ENCODE results near the gene MRPL48. TPM values are rescaled to one million over a fixed set of nuclear protein-coding genes. Genes with fewer than 3 reads are reported as not detected.
"Not testable (repeated sequence)": the region's sequence is repeated elsewhere in the genome, so short reads cannot be mapped to it uniquely, and the experiment has no call there.

The MRPL48 gene
- total RNA-seq = 10 to 100 TPM; 59.5 to 61.8 TPM

- ChIA-PET POLR2A (interaction anchor here (0.6 to 1.6 kb wide), 7 partner anchors 8 to 1037 kb away, joined by 3 to 11 read pairs (median 7); partner anchors contain the start of gene RAB6A), CTCF (interaction anchor here (0.6 to 2.1 kb wide), 2 partner anchors 9 to 82 kb away, joined by 3 to 15 read pairs; no protein-coding TSS in a partner anchor)
Observed at GRCh38 chr11:73787643-73788558, at the start of gene MRPL48. Gene MRPL48, plus strand, starts transcription at chr11:73787874. Its CDS starts 98 bp downstream, at chr11:73787972.

- CTCF ChIA-PET = no interaction called here
- POLR2A ChIA-PET = no interaction called here
Observed at GRCh38 chr11:73743045-73743444, 44.6 kb upstream of the MRPL48 start.

- POLR2A ChIA-PET = no interaction called here
- CTCF ChIA-PET = interaction anchor here (0.9 kb wide), 1 partner anchor 179 kb away, joined by 3 read pairs; no protein-coding TSS in a partner anchor
Observed at GRCh38 chr11:73746701-73747100, 41.0 kb upstream of the MRPL48 start.

DNA sequence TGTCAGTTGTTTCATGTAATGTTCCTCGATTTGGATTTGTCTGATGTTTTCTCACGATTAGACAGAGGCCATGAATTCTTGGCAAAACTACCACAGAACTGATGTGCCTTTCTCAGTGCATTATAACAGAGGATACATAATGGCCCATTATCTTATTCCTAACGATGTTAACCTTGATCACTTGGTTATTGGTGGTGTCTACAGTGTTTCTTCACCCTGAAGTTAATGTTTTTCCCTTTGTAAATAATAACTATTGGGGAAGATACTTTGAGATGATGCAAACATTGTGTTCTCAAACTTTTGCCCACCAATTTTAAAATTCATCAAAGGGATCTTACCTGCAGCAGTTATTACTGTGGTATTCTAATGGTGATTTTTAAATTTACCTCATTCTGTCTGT lies 39.9 kb upstream of the MRPL48 start:
- CTCF ChIA-PET = interaction anchor here (0.6 to 0.7 kb wide), 2 partner anchors 429 to 575 kb away, joined by 3 to 5 read pairs; no protein-coding TSS in a partner anchor

GRCh38 chr11:73748300-73748699 lies 39.4 kb upstream of the MRPL48 start:
- ChIA-PET CTCF (interaction anchor here (0.6 kb wide), 1 partner anchor 429 kb away, joined by 5 read pairs; no protein-coding TSS in a partner anchor), POLR2A (no interaction called here)

More for the DNA sequence above, 39.9 kb upstream of the MRPL48 start:
- POLR2A ChIA-PET = no interaction called here

GRCh38 chr11:73749118-73749517 lies 38.6 kb upstream of the MRPL48 start:
- POLR2A ChIA-PET = no interaction called here
- CTCF ChIA-PET = no interaction called here

- CTCF ChIA-PET = interaction anchor here (1.5 kb wide), 1 partner anchor 105 kb away, joined by 5 read pairs; no protein-coding TSS in a partner anchor
- POLR2A ChIA-PET = no interaction called here
Observed at GRCh38 chr11:73750228-73750627, 37.4 kb upstream of the MRPL48 start.

GRCh38 chr11:73750862-73751261 lies 36.8 kb upstream of the MRPL48 start:
- POLR2A ChIA-PET = not testable (repeated sequence)
- CTCF ChIA-PET = interaction anchor here (1.5 kb wide), 1 partner anchor 105 kb away, joined by 5 read pairs; no protein-coding TSS in a partner anchor

DNA sequence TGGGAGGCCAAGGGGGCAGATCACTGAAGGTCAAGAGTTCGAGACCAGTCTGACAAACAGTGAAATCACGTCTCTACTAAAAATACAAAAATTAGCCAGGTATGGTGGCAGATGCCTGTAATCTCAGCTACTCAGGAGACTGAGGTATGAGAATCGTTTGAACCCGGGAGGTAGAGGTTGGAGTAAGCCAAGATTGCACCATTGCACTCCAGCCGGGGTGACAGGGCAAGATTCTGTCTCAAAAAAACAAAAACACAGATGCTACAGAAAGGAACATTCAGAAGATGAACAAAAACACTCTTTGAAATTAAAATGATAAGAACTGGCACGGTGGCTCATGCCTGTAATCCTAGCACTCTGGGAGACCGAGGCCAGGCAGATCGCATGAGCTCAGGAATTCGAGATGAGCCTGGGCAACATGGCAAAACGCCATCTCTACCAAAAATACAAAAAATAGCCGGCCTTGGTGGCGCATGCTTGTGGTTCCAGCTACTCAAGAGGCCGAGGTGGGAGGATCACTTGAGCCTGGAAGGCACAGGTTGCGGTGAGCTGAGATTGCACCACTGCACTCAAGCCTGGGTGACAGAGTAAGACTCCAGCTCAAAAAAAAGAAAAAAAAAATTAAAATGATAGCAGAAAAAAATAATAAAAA lies 35.3 kb upstream of the MRPL48 start:
- CTCF ChIA-PET = interaction anchor here (0.7 kb wide), 1 partner anchor 25 kb away, joined by 3 read pairs; no protein-coding TSS in a partner anchor
- POLR2A ChIA-PET = interaction anchor here (0.6 kb wide), 1 partner anchor 445 kb away, joined by 3 read pairs; no protein-coding TSS in a partner anchor

- POLR2A ChIA-PET = interaction anchor here (0.6 kb wide), 1 partner anchor 446 kb away, joined by 3 read pairs; no protein-coding TSS in a partner anchor
- CTCF ChIA-PET = interaction anchor here (0.7 kb wide), 1 partner anchor 25 kb away, joined by 3 read pairs; no protein-coding TSS in a partner anchor
Observed at GRCh38 chr11:73752903-73753302, 34.8 kb upstream of the MRPL48 start.

- POLR2A ChIA-PET = interaction anchor here (0.7 kb wide), 1 partner anchor 428 kb away, joined by 4 read pairs; no protein-coding TSS in a partner anchor
- CTCF ChIA-PET = interaction anchor here (0.7 kb wide), 1 partner anchor 26 kb away, joined by 4 read pairs; no protein-coding TSS in a partner anchor
Observed at GRCh38 chr11:73753938-73754337, 33.7 kb upstream of the MRPL48 start.

DNA sequence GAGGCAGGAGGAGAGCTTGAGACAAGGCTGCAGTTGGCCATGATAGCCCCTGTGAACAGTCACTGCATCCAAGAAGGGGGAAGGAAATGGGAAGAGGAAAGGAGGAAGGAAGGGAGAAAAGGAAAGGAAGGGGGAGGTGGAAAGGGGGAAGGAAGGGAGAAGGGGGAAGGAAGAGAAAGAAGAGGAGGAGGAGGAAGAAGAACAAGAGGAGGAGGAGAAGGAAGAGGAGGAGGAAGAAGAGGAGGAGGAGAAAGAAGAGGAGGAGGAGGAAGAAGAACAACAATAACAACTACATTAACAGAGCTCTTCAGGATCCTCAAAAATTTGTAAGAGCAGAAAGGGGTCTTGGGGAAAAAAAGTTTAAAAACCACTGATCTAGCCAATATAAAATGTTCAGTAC lies 32.0 kb upstream of the MRPL48 start:
- CTCF ChIA-PET = no interaction called here
- POLR2A ChIA-PET = no interaction called here

DNA sequence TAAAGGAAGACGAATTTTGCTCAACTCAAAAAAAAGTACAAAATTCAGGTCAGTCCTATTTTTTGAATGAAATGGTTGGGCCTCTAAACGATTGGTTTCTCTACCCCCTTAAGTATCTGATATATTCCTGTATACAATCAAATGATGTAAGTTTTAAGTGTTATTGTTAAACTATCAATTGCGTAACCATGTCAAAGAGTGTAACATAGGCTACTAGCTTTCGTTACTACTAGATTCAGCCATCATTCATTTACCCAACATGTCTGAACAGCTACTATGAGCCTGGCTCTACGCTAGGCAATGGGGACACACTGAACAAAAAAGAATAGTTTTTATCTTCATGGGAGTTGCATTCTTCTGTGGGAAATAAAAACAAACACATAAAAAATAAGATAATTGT lies 30.1 kb upstream of the MRPL48 start:
- ChIA-PET CTCF (no interaction called here), POLR2A (no interaction called here)

DNA sequence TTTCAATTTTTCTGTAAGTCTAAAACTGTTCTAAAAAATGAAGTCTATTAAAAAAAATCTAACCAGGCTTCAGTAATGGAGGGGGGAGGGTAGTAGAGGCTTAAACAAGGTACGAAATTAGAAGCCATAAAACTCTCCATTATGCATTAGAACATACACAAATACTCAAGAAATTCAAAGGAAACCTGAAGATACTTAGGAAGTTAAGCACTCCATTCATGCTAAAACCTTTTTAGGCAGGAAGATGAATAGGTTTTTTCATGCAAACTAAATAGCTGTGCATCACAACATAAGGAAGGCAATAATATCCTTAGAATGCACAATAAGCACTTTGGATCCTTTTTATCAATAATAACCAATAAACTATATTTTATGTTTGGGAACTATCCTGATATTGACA lies 29.2 kb upstream of the MRPL48 start:
- ChIA-PET CTCF (no interaction called here), POLR2A (interaction anchor here (1.0 kb wide), 1 partner anchor 30 kb away, joined by 3 read pairs; the partner anchor contains the start of gene MRPL48)

DNA sequence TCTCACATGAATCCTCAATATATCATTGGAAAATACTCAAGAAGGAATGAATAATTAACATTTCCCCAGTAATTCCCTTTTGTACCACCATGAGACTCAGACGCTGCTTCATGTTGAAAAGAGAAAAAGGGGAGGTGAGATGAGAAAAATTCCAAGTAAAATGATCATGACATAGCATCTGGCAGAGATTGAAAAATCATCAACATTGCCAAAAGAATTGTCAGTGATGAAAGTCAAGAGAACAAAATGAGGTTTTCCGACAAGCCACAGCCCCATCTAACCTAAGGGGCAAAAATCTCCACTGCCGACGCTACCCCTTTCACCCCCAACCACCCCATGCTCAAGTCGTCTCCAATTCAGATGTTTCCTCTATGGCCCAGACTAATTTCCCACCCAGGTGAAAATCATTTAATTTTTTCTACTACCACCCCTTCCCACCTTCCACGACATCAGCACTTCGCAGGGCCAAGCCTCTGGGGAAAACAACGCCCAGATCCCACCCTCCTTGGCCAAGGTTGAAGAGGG lies 28.0 kb upstream of the MRPL48 start:
- ChIA-PET CTCF (no interaction called here), POLR2A (interaction anchor here (1.3 to 2.6 kb wide), 2 partner anchors 19 to 109 kb away, joined by 3 to 39 read pairs; no protein-coding TSS in a partner anchor)

DNA sequence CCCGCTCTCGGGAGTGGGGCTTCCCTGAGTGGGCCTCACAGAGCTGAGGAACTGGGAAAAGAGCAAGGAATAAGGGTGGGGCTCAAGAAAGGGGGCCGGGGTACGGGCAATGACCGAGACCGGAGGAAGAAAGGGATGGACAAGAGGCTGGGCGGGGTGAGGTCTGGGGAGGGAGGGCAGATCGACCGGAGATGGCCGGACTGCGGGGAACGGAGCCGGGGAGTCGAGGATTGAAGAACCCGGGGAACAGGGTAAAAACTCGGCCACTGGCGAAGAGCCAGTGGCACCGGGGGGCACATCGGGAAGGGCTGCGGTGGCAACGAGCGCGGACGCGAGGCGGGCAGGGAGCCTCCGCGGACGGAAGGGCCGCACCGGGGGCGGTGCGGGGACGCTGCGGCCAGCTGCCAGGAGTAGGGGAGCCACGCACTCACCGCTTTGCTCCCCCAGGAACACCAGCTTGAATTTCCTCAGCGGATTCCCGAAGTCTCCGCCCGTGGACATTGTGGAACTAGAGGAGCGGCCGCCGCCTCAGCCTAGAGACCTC lies 27.5 kb upstream of the MRPL48 start:
- POLR2A ChIA-PET = interaction anchor here (1.3 to 2.6 kb wide), 3 partner anchors 19 to 108 kb away, joined by 3 to 39 read pairs (median 6); no protein-coding TSS in a partner anchor
- CTCF ChIA-PET = interaction anchor here (2.8 kb wide), 1 partner anchor 19 kb away, joined by 14 read pairs; no protein-coding TSS in a partner anchor

DNA sequence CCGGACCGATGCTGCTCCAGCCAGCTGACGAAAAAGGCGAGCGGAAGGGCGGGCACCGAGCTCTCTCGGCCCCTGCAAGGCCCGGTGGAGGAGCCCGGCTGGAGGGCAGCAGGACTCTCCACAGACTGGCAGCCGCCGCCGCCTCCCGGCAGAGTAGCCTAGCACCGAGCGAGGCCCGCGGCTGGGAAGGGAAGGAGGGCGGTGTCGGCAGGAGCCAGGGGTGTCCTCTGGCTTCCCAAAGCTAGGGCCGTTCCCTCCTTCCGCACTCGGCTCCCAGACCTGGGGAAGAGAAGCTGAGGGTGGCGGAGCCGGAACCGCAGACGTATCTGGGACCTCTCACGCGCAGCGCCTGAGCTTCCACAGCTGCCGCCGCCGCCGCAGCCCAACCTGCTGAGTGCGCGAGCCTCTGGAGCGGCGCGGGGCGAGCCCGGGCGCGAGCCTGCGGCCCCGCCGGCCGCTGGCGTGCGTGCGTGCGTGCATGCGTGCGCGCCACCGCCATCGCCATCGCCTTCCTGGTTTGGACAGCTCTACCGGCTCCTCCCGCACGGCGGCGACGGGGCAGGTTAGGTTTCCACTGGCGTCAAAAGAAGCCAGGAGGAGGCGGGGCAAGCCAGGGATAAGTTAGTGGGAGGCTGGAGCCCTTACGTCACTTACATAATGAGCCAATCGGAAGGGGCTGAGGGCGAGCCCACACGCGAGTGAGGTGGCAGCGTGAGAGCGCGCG lies 26.8 kb upstream of the MRPL48 start, which contains the start of gene RAB6A:
RAB6A (minus strand) TSS at position 396 of the 724 bp plus-strand sequence. CDS start 439 bp downstream, outside the sequence.
- POLR2A ChIA-PET = interaction anchor here (0.6 to 2.6 kb wide), 6 partner anchors 17 to 108 kb away, joined by 3 to 39 read pairs (median 5); no protein-coding TSS in a partner anchor
- CTCF ChIA-PET = interaction anchor here (2.8 kb wide), 1 partner anchor 19 kb away, joined by 14 read pairs; no protein-coding TSS in a partner anchor

- CTCF ChIA-PET = interaction anchor here (2.8 kb wide), 1 partner anchor 18 kb away, joined by 14 read pairs; no protein-coding TSS in a partner anchor
- POLR2A ChIA-PET = interaction anchor here (0.6 to 2.6 kb wide), 5 partner anchors 17 to 27 kb away, joined by 3 to 39 read pairs (median 6); no protein-coding TSS in a partner anchor
Observed at GRCh38 chr11:73761403-73761945, 26.2 kb upstream of the MRPL48 start.
